GM12878 (cell line): ENCODE data around the gene CSRNP2. TPM values are rescaled to one million over a fixed set of nuclear protein-coding genes. Genes with fewer than 3 reads are reported as not detected.

Experiments
- ATAC-seq: fragments of 200-7000 bp; cut with Tn5 transposase; 3 replicates; pipeline ENCODE4 v1.9.1; 2020; ENCODE audit warnings: mild to moderate bottlenecking, moderate library complexity
- BruUV-seq: library from RNA; stranded (reverse); fragments of 400-500 nt; replicated peaks from 2 replicates; lab custom pipeline; 2021; lab: Mats Ljungman, UMichigan
- CTCF ChIA-PET: fragments of 300-600 bp; sonication (Branson Sonifier 250); formaldehyde crosslinking; extraction: SDS; loops from one replicate; lab custom pipeline; 2021; ENCODE audit warnings: inconsistent platforms; lab: Yijun Ruan, JAX
- POLR2A ChIA-PET: fragments of 350-600 bp; formaldehyde crosslinking; extraction: SDS; loops from one replicate; lab custom pipeline; 2021; ENCODE audit warnings: inconsistent platforms; lab: Charles Lee
- RAD21 ChIA-PET: fragments of 300-600 bp; sonication (Branson Sonifier 250); formaldehyde crosslinking; loops from one replicate; lab custom pipeline; 2023; ENCODE audit warnings: antibody characterized with exemption; ENCODE audit not compliant: unreplicated experiment; lab: Charles Lee
- SMC1A ChIA-PET: fragments of 300-600 bp; sonication (Branson Sonifier 250); formaldehyde crosslinking; loops from one replicate; lab custom pipeline; 2023; ENCODE audit not compliant: unreplicated experiment, uncharacterized antibody; lab: Charles Lee
- DNase-seq: peaks from one replicate; pipeline ENCODE4 v3.0.0-alpha.2; 2011; ENCODE audit warnings: low read depth, low spot score
- FAIRE-seq: peaks from 3 replicates; lab custom pipeline; 2011; peaks lifted over from hg19 to GRCh38; lab: Jason Lieb, UNC
- H2AFZ ChIP-seq: 2 replicates; pipeline ENCODE4 v1.6.0; 2011; ENCODE audit warnings: low read depth, low read length, control low read depth; ENCODE audit not compliant: control insufficient read depth
- H3K27ac ChIP-seq: 2 replicates; pipeline ENCODE4 v1.5.1; 2011; ENCODE audit warnings: control low read depth; ENCODE audit not compliant: control insufficient read depth, insufficient read depth
- H3K27me3 ChIP-seq, 2 experiments: replicated peaks in 1 of 2; 2 replicates each; pipeline versions ENCODE4 v1.6.0 to v1.6.1; 2011; ENCODE audit warnings: low read length in 1 of 2; ENCODE audit not compliant: control insufficient read depth in 2 of 2, insufficient read depth in 2 of 2
- H3K36me3 ChIP-seq, 2 experiments: 2 replicates each; pipeline ENCODE4 v1.5.1; 2011; ENCODE audit warnings: low read length in 1 of 2; ENCODE audit not compliant: control insufficient read depth in 2 of 2, insufficient read depth in 2 of 2
- H3K4me1 ChIP-seq: 2 replicates; pipeline ENCODE4 v1.6.1; 2011; ENCODE audit warnings: mild to moderate bottlenecking, low read length, moderate library complexity, mixed read lengths; ENCODE audit not compliant: control insufficient read depth, insufficient read depth
- H3K4me2 ChIP-seq: 2 replicates; pipeline ENCODE4 v1.6.0; 2011; ENCODE audit warnings: control low read depth; ENCODE audit not compliant: control insufficient read depth, insufficient read depth
- H3K4me3 ChIP-seq: fragments of 200-600 bp; sonication (generic); 2 replicates; pipeline ENCODE4 v1.5.1; 2016
- H3K79me2 ChIP-seq: 2 replicates; pipeline ENCODE4 v1.6.0; 2011; ENCODE audit warnings: low read length; ENCODE audit not compliant: control insufficient read depth, insufficient read depth
- H3K9ac ChIP-seq: 2 replicates; pipeline ENCODE4 v1.8.0; 2011; ENCODE audit warnings: low read length, control low read depth, mixed read lengths; ENCODE audit not compliant: control insufficient read depth, insufficient read depth
- H3K9me3 ChIP-seq: replicated peaks from 3 replicates; pipeline ENCODE4 v1.5.1; 2011; ENCODE audit warnings: mild to moderate bottlenecking, low read length; ENCODE audit not compliant: control insufficient read depth, insufficient read depth
- H4K20me1 ChIP-seq: 2 replicates; pipeline ENCODE4 v1.6.0; 2011; ENCODE audit not compliant: control insufficient read depth, insufficient read depth
- HSF1 ChIP-seq: fragments of 150-350 bp; IDR thresholded peaks from 2 replicates; pipeline ENCODE4 v1.6.1; 2014; ENCODE audit warnings: mild to moderate bottlenecking, low read depth, low read length
- IRF5 ChIP-seq: fragments of 450-650 bp; IDR thresholded peaks from 2 replicates; pipeline ENCODE4 v1.6.1; 2017; ENCODE audit warnings: borderline replicate concordance
- NBN ChIP-seq: fragments of 450-650 bp; IDR thresholded peaks from 2 replicates; pipeline ENCODE4 v1.6.1; 2016
- PBX3 ChIP-seq: IDR thresholded peaks from 2 replicates; pipeline ENCODE4 v1.6.1; 2011; ENCODE audit warnings: mild to moderate bottlenecking, low read depth, low read length, moderate library complexity; ENCODE audit not compliant: insufficient replicate concordance
- RAD51 ChIP-seq: fragments of 450-650 bp; IDR thresholded peaks from 2 replicates; pipeline ENCODE4 v1.6.1; 2016; ENCODE audit warnings: moderate library complexity, mild to moderate bottlenecking, inconsistent platforms
- RUNX3 ChIP-seq: IDR thresholded peaks from 2 replicates; pipeline ENCODE4 v1.6.1; 2012; ENCODE audit warnings: low read length, inconsistent platforms
- SRF ChIP-seq, 2 experiments: IDR thresholded peaks; 2 replicates each; pipeline ENCODE4 v1.6.1; 2011; ENCODE audit warnings: low read depth in 2 of 2, low read length in 2 of 2, mild to moderate bottlenecking in 1 of 2, moderate library complexity in 1 of 2
- ZNF24 ChIP-seq: fragments of 450-650 bp; IDR thresholded peaks from 2 replicates; pipeline ENCODE4 v1.6.1; 2017; ENCODE audit warnings: antibody characterized with exemption, mild to moderate bottlenecking
- WGBS: methylation state at CpG from one replicate; pipeline ENCODE4 v1.1.6; 2016; ENCODE audit warnings: low lambda C conversion rate; ENCODE audit not compliant: insufficient replicate concordance, insufficient coverage; ENCODE audit errors: missing lambda C conversion rate; 5-methylcytosine and 5-hydroxymethylcytosine counted together
- in situ Hi-C: fragments of 300-500 bp; cut with MboI; formaldehyde crosslinking; loops from 9 replicates; pipeline ENCODE4 v1.14.3; 2018; ENCODE audit warnings: mixed read lengths
- intact Hi-C: fragments of 100-400 bp; cut with micrococcal nuclease; formaldehyde crosslinking; loops from one replicate; pipeline ENCODE4 v1.14.2; 2022; ENCODE audit not compliant: unreplicated experiment
- polyA plus RNA-seq, 11 experiments: library from polyadenylated mRNA; depleted of rRNA in 4 of 11; unstranded in 6 of 11; stranded (reverse) in 5 of 11; fragments of >200 nt; fragmentation: Nextera tagmentation in 4 of 11; fragmentation: Illumina TruSeq in 1 of 11; extraction: Ambion mirVana in 4 of 11; extraction: Trizol in 1 of 11; gene quantifications; 1 replicate in 1 of 11; 2 replicates in 10 of 11; pipeline versions ENCODE4 v1.2.1 to v1.2.3, GENCODE V29; 2011 to 2016; ENCODE audit warnings: inconsistent platforms in 2 of 11, missing spikeins in 2 of 11, low read depth in 1 of 11
- total RNA-seq, 4 experiments: library from RNA; depleted of rRNA in 3 of 4; stranded (reverse); fragments of >200 nt in 3 of 4; fragmentation: Illumina TruSeq in 1 of 4; extraction: Trizol in 1 of 4; gene quantifications; 2 replicates each; pipeline versions ENCODE4 v1.2.1 to v1.2.3, GENCODE V29; 2013 to 2021

CSRNP2 gene
- total and polyA plus RNA-seq, 10 of the 15 experiments (the other 5 are each of a cell fraction or from before 2014, with no cell fraction given) = 1.2 to 12.1 (median 6.3) TPM

GRCh38 chr12:51025338-51025835 is 58.0 kb downstream of the CSRNP2 start:
- BruUV-seq = no TSS peak
- no peak for DNase-seq
- ChIA-PET RAD21 (interaction anchor here (1.7 to 6.1 kb wide), 5 partner anchors 39 to 517 kb away, joined by 3 to 43 read pairs (median 16); partner anchors contain the start of gene ATF1), CTCF (interaction anchor here (0.6 to 5.1 kb wide), 7 partner anchors 38 to 520 kb away, joined by 3 to 61 read pairs (median 3); no protein-coding TSS in a partner anchor), POLR2A (interaction anchor here (0.5 to 2.8 kb wide), 5 partner anchors 45 to 261 kb away, joined by 3 to 11 read pairs (median 3); partner anchors contain the start of genes ATF1 and CSRNP2), SMC1A (interaction anchor here (0.7 to 3.4 kb wide), 7 partner anchors 38 to 260 kb away, joined by 3 to 19 read pairs (median 3); no protein-coding TSS in a partner anchor)
- Histone ChIP-seq H3K79me2 (peaks cover 43% of the 10 kb centered on the region), H3K4me1 (peaks cover 14% of the 10 kb centered on the region; the same call in 1 of the 2 replicates), H3K4me2 (peak overlapping the region; percentile 94), H4K20me1 (no peaks in the 10 kb centered on the region), H3K9ac (peak overlapping the region; percentile 79), H3K27ac (peak overlapping the region; percentile 74), H3K36me3 (no peaks in the 10 kb centered on the region), H2AFZ (peak overlapping the region; percentile 86), H3K4me3 (peak overlapping the region; percentile 71), H3K9me3 (no peaks in the 10 kb centered on the region), H3K27me3 (no peaks in the 10 kb centered on the region; a peak in 1 of 4 replicates)
- 0 out of 2 replicates have a peak, but pooled peaks have one; percentile 1 for TF ChIP-seq RUNX3
- no peak for TF ChIP-seq ZNF24
- no peak for FAIRE-seq
- intact Hi-C loops = loop anchor here (5.0 kb wide), 3 partner anchors 98 to 258 kb away; a partner anchor contains a TSS
- 29% methylated on average over 9 of the region's 9 CpGs for WGBS
- in situ Hi-C loops = no loop called here
- no peak for ATAC-seq

GRCh38 chr12:51023625-51024382 is 59.6 kb downstream of the CSRNP2 start:
- SMC1A ChIA-PET = interaction anchor here (1.3 to 2.9 kb wide), 2 partner anchors 37 to 317 kb away, joined by 3 to 12 read pairs; no protein-coding TSS in a partner anchor
- intact Hi-C loops = no loop called here
- BruUV-seq = no TSS peak
- POLR2A ChIA-PET = interaction anchor here (2.8 kb wide), 1 partner anchor 259 kb away, joined by 11 read pairs; the partner anchor contains the start of gene ATF1
- Histone ChIP-seq H3K9ac (peak overlapping the region; percentile 54; the same call in 1 of the 2 replicates), H2AFZ (peak overlapping the region; percentile 60), H3K27ac (peak overlapping the region; percentile 40), H3K79me2 (peaks cover 47% of the 10 kb centered on the region), H3K4me1 (peaks cover 14% of the 10 kb centered on the region; the same call in 1 of the 2 replicates), H3K4me2 (peak overlapping the region; percentile 94), H3K9me3 (no peaks in the 10 kb centered on the region), H3K27me3 (no peaks in the 10 kb centered on the region; a peak in 1 of 4 replicates), H3K36me3 (no peaks in the 10 kb centered on the region), H4K20me1 (no peaks in the 10 kb centered on the region), H3K4me3 (peak overlapping the region; percentile 71)
- TF ChIP-seq PBX3 (no peak), IRF5 (no peak), HSF1 (no peak), RUNX3 (no peak), RAD51 (no peak), SRF (IDR thresholded peaks at IDR 0.05; ENCODE audit: low read depth in 2 of 2, low read length in 2 of 2) (no peak), NBN (no peak)
- WGBS = 69% methylated on average over 4 of the region's 4 CpGs
- in situ Hi-C loops = no loop called here
- no peak for ATAC-seq
- no peak for DNase-seq
- CTCF ChIA-PET = interaction anchor here (0.6 to 1.4 kb wide), 3 partner anchors 192 to 374 kb away, joined by 3 to 5 read pairs (median 3); no protein-coding TSS in a partner anchor
- no peak for FAIRE-seq
- RAD21 ChIA-PET = interaction anchor here (2.7 kb wide), 1 partner anchor 36 kb away, joined by 14 read pairs; no protein-coding TSS in a partner anchor
